ENCODE results near the gene CREBZF.
A peak's percentile ranks its signal among the peaks of the same experiment; 100 is the strongest.
"Not testable (repeated sequence)": the region's sequence is repeated elsewhere in the genome, so short reads cannot be mapped to it uniquely, and the experiment has no call there.

The CREBZF gene

GRCh38 chr11:85627998-85628770, 36.7 kb downstream of the CREBZF start, which contains the start of gene TMEM126B:
TSS of gene TMEM126B (plus strand) at chr11:85628593. CDS start at chr11:85628608, 15 bp downstream.
- DNase-seq (ENCODE audit: low spot score): peak; percentile 98

GRCh38 chr11:85627332-85627997, 37.5 kb downstream of the CREBZF start, which contains the start of gene DLG2:
TSS of gene DLG2 (minus strand) at chr11:85627344.
- DNase-seq (ENCODE audit: low spot score): peak; percentile 32

GRCh38 chr11:85626496-85626895, 38.4 kb downstream of the CREBZF start:
- no peak for DNase-seq (ENCODE audit: low spot score)

- no peak for DNase-seq (ENCODE audit: low spot score)
Measured at GRCh38 chr11:85620256-85620655, 44.7 kb downstream of the CREBZF start.

GRCh38 chr11:85619499-85619898, 45.4 kb downstream of the CREBZF start:
- no peak for DNase-seq (ENCODE audit: low spot score)

- not testable (repeated sequence) for DNase-seq (ENCODE audit: low spot score)
Measured at GRCh38 chr11:85611643-85612042, 53.3 kb downstream of the CREBZF start.
